ENCODE results near the gene GRIN2D. TPM values are rescaled to one million over a fixed set of nuclear protein-coding genes. Genes with fewer than 3 reads are reported as not detected.

The GRIN2D gene
- 1.1 TPM for total RNA-seq

DNA sequence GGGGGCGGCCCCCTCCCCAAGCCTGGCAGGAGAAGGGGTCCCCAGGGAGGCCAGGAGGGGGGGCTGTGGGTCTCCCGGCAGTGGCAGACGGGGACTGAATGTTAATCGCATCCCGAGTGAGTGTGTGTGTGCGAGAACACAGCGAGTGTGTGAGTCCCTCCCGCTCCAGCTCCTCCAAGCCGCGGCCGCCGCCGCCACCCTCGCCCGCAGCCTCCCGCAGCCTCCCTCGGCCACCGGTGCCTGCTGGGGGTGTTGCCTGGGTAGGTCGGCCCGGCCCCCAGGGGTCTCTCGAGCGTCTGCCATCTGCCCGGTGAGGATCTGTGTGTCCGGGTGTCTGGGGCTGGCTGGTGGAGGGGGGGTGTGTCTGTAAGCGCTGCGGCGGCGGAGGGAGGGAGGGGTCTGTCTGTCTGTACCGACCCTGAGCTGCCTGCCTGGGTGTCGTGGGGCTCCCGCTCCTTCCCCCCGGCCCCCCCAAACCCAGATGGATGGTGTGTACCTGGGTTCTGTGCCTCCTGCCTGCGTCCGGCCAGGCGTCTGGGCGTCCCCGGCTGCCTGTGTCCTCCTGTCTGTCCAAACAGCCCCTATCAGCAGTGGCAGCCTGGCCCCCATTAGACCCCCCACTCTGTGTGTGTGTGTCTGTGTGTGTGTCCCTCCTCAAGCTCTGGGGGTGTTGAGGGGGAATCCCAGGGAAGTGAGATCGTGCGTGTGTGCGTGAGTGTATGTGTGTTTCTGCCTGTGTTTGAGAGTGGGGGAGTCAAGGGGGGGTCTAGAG lies at the start of gene GRIN2D:
Gene GRIN2D (plus strand): TSS at position 110 of the 772 bp plus-strand sequence. CDS start 4,725 bp downstream, outside the sequence.
- ATAC-seq (no peak), DNase-seq (ENCODE audit: low spot score) (no peak)
- intact Hi-C loops (cut with DNase I): loop anchor here (10.0 kb wide), 1 partner anchor 191 kb away; no protein-coding TSS in a partner anchor

DNA sequence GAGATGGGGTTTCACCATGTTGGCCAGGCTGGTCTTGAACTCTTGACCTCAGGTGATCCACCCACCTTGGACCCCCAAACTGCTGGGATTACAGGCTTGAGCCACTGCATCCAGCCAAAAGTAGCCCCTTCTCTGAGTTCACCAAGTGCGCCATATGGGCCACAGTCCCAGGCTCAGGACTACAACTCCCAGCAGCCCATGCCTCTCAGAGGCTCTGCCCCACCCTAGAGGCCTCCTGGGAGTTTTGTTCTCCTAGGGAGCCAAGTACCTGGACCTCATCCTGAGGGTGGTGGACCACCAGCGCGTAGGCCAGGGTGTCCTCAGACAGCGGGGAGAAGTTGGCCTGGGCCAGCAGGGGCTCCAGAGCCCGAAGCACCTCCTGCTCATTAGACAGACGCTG lies 48.6 kb upstream of the GRIN2D start:
- DNase-seq (ENCODE audit: low spot score) (no peak), ATAC-seq (no peak)
- intact Hi-C loops (cut with DNase I): no loop called here

DNA sequence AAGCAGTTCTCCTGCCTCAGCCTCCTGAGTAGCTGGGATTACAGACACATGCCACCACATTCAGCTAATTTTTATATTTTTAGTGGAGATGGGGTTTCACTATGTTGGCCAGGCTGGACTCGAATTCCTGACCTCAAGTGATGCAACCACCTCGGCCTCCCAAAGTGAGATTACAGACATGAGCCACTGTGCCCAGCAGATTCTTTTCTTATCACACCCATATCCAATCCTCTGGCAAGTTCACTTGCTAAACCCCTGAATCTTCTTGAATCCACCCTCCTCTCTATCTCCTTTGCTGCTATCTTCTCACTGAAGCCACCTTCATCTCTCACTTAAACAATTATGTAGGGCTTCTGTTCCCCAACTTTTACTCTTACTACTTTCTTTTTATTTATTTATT lies 47.3 kb upstream of the GRIN2D start:
- intact Hi-C loops (cut with DNase I): no loop called here
- DNase-seq (ENCODE audit: low spot score): no peak
- ATAC-seq: no peak

DNA sequence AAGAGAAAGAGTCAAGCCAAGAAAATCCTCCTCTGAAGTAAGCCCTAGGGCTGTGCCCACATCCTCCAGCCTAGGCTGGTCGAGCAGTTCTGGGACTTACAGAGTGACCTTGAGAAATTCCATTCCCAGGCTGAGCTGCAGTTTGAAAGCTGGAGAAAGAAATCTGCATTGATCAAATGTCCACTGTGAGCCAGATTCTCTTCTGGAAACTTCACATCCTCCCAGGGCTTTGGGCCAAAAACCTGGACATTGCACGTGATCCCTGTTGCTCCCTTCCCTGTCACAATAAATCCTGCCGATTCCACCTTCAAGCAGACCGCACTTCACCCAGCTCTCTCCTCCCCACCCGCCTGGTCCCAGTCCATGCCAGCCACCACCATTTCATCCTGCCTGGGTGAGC lies 45.4 kb upstream of the GRIN2D start:
- ATAC-seq: no peak
- DNase-seq (ENCODE audit: low spot score): no peak
- intact Hi-C loops (cut with DNase I): no loop called here

DNA sequence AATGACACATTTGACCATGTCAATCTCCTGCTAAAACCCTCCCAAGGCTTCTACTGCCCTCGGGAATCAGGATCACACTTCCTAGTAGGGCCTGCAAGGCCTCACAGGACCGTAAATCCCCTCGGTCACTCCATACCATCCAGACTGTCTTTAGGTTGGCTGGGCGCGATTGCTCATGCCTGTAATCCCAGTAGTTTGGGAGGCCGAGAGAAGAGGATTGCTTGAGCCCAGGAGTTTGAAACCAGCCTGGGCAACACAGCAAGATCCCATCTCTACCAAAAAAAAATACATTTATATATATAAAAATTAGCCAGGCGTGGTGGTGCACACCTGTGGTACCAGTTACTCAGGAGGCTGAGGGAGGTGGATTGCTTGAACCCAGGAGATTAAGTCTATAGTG lies 44.7 kb upstream of the GRIN2D start:
- intact Hi-C loops (cut with DNase I): no loop called here
- no peak for DNase-seq (ENCODE audit: low spot score)
- no peak for ATAC-seq

DNA sequence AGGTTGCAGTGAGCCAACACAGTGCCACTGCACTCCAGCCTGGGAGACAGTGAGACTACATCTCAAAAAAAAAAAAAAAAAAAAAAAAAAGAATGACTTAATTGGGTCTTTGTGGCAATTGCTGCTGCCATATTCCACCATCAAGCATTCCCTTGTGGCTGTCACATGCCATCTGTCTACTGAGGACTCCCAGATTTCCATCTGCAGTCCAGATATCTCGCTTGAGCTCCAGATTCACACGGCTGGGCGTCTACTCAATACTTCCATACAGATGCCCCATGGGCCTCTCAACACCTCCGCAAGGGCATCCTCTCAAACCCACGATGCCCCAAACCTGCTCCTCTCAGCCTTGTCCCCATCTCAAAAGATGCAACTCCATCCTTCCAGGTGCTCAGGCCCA lies 42.6 kb upstream of the GRIN2D start:
- no peak for ATAC-seq
- DNase-seq (ENCODE audit: low spot score): no peak

DNA sequence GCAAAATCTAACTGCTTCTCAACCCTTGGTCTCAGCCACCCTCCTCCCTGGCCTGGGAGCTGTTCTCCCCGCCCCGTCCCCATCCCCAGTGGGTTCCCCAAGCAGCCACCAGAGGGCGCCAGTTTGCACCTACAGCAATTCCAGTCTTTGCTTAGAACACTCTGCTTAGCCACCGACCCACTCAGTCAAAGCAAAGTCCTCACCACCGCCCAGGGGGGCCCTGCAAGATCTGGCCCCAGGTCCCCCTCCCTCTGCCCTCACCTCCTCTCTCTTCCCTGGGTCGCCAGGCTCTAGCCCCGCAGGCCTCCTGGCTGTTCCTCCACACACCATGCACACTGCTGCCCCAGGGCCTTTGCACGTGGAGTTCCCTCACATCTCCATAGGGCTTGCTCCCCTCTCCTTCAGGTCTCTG lies 42.1 kb upstream of the GRIN2D start:
- intact Hi-C loops (cut with DNase I): no loop called here
- peak; percentile 60 for ATAC-seq

More for the DNA sequence above, 42.6 kb upstream of the GRIN2D start:
- intact Hi-C loops (cut with DNase I): no loop called here

DNA sequence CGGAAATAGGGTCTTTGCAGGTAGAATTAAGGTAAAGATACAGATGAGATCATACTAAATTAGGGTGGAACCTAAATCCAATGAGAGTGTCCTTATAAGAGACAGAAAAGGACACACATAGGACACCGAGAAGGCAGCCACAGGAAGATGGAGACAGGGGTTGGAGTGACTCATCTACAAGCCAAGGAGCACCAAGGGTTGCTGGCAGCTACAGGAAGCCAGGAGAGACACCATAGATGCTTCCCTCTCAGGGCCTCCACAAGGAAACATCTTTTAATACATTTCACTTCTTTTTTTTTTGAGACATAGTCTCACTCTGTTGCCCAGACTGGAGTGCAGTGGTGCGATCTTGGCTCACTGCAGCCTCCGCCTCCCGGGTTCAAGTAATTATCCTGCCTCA lies 39.8 kb upstream of the GRIN2D start:
- ATAC-seq (no peak), DNase-seq (ENCODE audit: low spot score) (no peak)
- intact Hi-C loops (cut with DNase I): no loop called here

More for the DNA sequence above, 42.1 kb upstream of the GRIN2D start:
- DNase-seq (ENCODE audit: low spot score): peak; percentile 78

DNA sequence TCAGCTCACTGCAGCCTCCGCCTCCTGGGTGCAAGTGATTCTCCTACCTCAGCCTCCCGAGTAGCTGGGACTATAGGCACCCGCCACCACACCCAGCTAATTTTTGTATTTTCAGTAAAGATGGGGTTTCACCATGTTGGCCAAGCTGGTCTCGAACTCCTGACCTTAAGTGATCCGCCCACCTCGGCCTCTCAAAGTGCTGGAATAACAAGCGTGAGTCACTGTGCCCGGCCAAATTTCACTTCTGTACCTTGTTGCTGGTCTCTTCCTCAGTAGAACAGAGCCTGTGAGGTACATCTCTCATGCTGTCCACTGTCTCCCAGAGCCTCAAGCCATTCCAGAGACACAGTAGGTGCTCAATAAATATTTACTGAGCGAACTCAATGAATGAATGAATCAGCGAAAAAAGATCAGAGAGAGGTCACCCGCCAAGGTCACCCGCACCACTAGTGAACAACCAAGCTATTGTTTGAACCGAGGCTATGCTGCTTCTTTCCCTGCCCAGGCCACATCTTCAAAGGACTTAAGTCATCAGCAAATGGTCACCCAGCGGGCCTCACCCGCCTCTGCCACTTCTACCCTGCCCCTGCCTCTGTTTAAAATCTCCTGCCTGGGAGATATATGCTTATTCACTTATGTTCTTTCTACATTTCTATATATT lies 39.0 kb upstream of the GRIN2D start:
- intact Hi-C loops (cut with DNase I): no loop called here
- ATAC-seq: no peak
- no peak for DNase-seq (ENCODE audit: low spot score)

DNA sequence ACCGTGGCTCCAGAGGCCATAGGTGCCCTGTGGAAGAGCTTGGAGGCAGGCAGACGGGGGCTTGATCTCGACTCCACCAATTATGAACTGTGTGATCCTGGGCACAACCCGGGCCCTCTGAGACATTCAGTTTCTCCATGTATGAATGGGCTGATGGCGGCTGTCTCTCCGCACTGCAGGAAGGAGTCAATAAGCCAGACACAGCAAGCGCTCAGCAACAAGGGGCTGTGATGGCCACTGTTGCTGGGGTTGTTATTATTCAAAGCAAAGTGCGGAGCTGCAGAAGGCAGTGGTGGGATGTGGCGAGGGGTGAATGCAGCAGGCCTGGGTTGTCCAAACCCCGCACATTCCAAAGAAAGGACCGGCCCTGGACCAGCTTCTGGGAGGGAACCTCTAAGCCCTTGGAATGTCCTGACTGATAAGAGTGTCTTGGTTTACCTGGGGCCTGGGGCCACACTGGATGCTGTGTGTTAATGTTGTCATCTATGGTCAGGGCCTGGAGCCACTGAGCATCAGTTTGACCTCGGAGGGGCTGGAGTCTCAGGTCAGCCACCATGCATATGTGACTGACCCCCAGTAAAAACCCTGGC lies 38.0 kb upstream of the GRIN2D start:
- DNase-seq (ENCODE audit: low spot score): no peak
- intact Hi-C loops (cut with DNase I): no loop called here

DNA sequence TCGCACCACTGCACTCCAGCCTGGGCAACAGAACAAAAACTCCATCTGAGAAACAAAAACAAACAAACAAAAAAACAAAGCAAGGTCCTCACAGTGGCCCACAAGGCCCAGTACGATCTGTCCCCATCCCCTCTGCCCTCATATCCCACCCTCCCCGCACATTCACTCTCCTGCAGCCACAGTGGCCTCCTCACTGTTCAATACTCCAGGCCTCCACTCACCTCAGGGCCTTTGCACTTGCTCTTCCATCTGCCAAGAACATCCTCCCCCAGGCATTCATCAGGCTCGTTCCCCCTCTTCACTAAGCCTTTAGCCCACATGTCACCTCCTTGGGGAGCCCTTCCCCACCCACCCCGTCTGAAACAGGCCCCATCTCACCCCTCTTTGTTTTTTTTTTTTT lies 34.3 kb upstream of the GRIN2D start:
- DNase-seq (ENCODE audit: low spot score): no peak
- intact Hi-C loops (cut with DNase I): no loop called here
- ATAC-seq: no peak

More for the DNA sequence above, 38.0 kb upstream of the GRIN2D start:
- ATAC-seq: no peak

DNA sequence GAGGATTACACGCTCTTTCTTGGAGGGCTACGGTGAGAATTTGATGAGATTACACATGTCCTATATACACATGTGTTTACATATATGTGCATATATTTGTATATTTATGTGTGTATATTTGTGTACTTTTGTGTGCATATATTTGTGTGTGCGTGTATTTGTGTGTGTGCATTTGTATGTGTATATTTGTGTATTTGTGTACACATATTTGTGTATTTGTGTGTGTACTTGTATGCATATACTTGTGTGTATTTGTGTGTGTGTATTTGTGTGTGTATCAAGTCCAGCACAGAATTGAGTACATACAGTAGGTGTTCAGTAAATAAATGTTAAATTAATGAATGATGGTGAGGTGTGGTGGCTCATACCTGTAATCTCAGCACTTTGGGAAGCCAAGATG lies 31.6 kb upstream of the GRIN2D start:
- no peak for DNase-seq (ENCODE audit: low spot score)
- ATAC-seq: no peak
- intact Hi-C loops (cut with DNase I): no loop called here

DNA sequence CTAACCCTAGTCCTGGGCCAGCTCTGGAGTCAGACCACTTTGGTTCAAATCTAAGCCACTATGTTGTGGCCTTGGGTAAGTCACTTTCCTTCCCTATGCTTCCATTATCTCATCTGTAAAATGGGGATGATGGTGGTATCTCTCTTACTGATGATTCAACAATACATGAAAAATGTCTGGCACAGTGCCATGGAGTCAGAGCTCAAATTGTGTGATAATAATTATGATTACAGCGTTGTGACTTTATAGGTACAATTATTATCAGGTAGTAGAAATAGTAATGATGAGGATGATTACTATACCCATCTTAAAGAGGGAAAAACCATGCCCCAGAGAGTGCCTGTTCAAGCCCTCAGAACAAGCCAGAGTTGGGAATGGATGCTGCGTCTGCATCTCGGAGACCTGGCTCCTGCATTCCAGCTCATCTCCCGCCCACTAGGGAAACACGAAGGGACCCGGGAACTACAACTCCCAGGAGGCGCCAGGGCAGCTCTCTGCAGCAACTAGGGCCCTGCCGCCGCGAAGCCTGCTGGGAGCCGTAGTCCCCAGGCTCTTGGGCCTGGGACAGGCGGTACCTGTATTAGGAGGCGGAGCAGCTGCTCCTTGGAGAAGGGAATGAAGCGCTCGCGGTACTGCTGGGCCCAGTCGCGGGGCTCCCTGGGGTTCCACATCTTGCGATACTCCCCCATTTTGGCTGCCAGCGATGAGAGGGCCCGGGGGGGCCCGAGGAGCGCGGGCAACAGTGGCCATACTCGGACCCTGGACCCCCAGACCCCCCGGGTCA lies 30.6 kb upstream of the GRIN2D start:
- intact Hi-C loops (cut with DNase I): no loop called here
- DNase-seq (ENCODE audit: low spot score) (peak; percentile 96), ATAC-seq (peak; percentile 94)

DNA sequence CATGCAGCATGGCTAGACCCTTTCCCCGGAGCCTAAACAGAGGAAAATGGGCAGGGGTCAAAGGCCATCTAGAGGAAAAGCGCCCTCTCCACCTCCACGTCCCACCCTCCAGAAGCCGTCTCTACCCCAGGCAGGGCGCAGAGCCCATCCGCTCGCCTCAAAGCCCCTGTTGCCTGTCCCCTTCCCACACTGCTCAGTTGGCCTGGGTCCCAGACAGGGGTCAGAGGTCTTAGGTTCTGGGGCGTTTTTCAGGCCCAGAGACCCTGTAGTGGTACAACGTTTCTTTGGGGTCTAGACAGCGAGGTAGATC lies 30.0 kb upstream of the GRIN2D start:
- intact Hi-C loops (cut with DNase I): no loop called here
- peak; percentile 19 for ATAC-seq
- DNase-seq (ENCODE audit: low spot score): peak; percentile 86

DNA sequence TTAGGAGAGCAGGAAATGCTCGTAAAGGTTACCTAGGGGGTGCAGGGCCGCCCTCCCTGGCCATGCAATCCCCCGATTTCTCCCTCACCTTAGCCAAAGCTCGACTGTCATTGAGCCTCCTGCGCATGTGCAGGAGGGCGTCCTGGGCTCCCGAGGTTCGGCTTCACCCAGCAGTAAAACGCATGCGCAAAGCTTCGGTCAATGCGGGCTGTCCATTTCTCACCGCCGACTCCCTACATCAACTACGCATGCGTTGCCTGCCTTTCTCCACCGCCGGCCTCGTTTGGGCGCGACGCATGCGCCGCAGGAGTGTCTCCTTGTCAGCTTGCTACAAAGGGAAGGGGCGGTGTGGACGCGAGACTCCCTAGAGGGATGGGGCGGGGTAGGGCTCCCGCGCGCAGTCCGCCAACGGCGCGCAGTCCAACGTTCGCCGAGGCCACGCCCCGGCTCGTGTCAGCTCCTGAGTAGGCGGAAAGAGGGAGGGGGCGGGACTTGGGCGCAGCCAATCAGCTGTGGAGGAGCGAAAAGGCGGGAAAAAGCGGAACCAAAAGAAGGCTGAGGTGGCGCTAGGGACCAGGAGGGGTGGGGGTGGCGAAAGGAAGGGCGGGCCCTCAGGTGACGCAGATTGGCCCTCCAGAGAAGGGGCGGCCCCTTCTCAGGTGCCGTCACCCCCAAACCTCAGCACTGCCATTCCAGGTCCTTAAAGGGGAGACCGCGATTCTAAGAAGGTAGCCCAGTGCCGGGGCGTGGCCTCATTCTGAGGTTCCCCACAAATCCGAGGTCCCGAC lies 29.5 kb upstream of the GRIN2D start, which contains the start of the genes SYNGR4 and TMEM143:
Gene SYNGR4 (plus strand): TSS at position 558 of the 788 bp plus-strand sequence. CDS start 1,476 bp downstream, outside the sequence.
Gene TMEM143 (minus strand): TSS at position 131 of the 788 bp plus-strand sequence. CDS start 20 bp downstream, at position 111.
- DNase-seq (ENCODE audit: low spot score): peak; percentile 99
- intact Hi-C loops (cut with DNase I): no loop called here
- peak; percentile 96 for ATAC-seq

DNA sequence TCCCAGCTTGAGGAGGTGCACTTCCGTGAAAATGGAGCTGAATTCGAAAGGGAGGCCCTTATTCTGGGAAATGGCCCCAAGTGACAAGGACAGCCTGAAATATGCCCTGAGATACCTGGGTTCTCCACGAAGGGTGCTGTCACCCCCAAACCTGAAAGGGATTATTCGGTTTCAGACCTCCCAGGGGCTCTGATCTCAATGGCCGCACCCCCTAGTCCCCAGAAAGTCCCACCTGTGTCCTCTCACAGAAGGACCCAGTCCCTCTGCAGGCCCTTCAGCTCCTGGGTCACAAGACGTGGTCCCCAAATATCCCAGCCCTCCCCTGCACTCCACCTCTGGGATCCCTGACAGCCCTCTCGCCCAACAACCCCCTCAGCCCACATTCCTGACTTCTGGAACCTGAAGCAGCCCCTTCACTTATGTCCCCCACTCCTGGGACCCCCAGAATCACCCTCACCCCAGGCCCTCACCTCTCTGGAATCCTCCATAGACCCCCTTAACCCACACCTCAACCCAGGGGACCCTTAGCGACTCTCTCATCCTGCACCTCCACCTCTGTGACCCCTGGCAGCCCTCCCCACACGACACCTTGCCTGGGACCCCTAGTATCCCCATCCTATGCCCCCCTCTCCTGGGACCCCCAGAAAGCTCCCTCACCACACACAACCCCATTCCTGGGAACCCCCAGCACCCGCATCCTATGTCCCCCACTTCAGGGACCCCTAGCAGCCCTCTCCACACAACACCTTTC lies 28.7 kb upstream of the GRIN2D start:
- DNase-seq (ENCODE audit: low spot score) (peak; percentile 69), ATAC-seq (no peak)
- intact Hi-C loops (cut with DNase I): no loop called here

DNA sequence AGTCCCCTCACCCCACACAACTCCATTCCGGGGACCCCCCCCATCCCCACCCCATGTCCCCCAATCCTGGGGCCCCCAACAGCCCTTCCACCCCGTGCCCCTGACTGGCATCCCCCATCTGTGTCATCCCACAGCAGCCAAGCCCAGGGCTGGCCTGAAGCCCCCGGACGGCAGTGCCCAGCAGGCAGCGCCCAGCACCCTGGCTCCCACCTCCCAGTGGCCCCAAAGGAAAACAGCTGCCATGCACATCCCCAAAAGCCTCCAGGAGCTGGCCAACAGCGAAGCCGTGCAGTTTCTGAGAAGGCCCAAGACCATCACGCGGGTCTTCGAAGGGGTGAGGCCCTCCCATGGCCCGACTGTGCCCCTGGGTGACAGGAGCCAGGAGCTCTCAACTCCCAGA lies 27.9 kb upstream of the GRIN2D start:
- intact Hi-C loops (cut with DNase I): no loop called here
- no peak for DNase-seq (ENCODE audit: low spot score)
- no peak for ATAC-seq

DNA sequence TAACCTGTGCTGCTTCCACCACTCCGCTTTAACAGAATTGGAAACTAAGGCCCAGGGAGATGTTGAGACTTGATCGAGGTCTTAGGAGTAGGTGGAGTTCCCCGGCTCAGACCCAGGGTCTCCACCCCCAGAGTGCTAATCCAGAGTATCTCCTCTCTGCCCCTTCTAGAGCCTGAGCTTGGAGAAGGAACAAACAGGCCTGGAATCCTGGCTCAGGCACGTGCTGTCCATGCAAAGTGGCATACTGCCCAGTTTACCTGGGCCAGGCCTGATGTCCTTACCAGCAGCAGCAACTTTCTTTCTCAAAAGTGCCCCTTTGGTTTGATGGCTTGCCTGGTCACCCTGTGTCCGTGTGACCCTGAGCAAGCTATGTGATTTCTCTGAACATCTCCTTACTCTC lies 25.6 kb upstream of the GRIN2D start:
- no peak for ATAC-seq
- DNase-seq (ENCODE audit: low spot score): no peak
- intact Hi-C loops (cut with DNase I): no loop called here
